Esophagus muscularis mucosa (tissue), 4 donors: ENCODE measurements around the gene CELF5.

Source experiments
- CTCF ChIP-seq, 3 experiments: fragments of 200-600 bp in 2 of 3; fragments of 450-650 bp in 1 of 3; sonication (generic) in 2 of 3; IDR thresholded peaks; one replicate each; pipeline ENCODE4 v1.5.1; 2017 to 2019; ENCODE audit warnings: antibody characterized with exemption in 3 of 3, mild to moderate bottlenecking in 2 of 3, moderate library complexity in 1 of 3
- EP300 ChIP-seq: sonication (generic); formaldehyde crosslinking; IDR thresholded peaks from one replicate; pipeline ENCODE4 v1.6.1; 2017; ENCODE audit warnings: antibody characterized with exemption
- POLR2AphosphoS5 ChIP-seq, 2 donors: sonication (generic); formaldehyde crosslinking; IDR thresholded peaks; one replicate each; pipeline ENCODE4 v1.6.1; 2017; ENCODE audit warnings: antibody characterized with exemption in 2 of 2

GRCh38 chr19:3189702-3190469 lies 34.6 kb upstream of the CELF5 start:
- TF ChIP-seq CTCF (IDR thresholded peaks at IDR 0.05) (no peak), POLR2AphosphoS5 (IDR thresholded peaks at IDR 0.05) (no peak), EP300 (no peak)
